Measurements from ENCODE around the gene CCDC152. TPM values are rescaled to one million over a fixed set of nuclear protein-coding genes. Genes with fewer than 3 reads are reported as not detected.

CCDC152 gene
- not detected in 5 replicates for total RNA-seq (2022; extraction: Qiagen RNA extraction; ENCODE audit: low read depth)

GRCh38 chr5:42756606-42757601 lies at the start of gene CCDC152:
Gene CCDC152, plus strand, starts transcription at chr5:42756818. Its CDS starts 2,304 bp downstream, at chr5:42759122.

GRCh38 chr5:42811591-42812446 lies 55.2 kb downstream of the CCDC152 start, which contains the start of gene SELENOP:
Gene SELENOP, minus strand, starts transcription at chr5:42811892. Its CDS starts 3,539 bp downstream, at chr5:42808353.

Other genes starting within 250 kb of the CCDC152 start
- 0.19 to 0.67 TPM (median 0.46 TPM) in 4 of 5 replicates, not detected in the other for gene SELENOP, start 55.1 kb downstream of the CCDC152 start, total RNA-seq (2022; extraction: Qiagen RNA extraction; ENCODE audit: low read depth)